HUES48 (cell line): Measurements from ENCODE around the gene SUN5.

Source experiments
- H3K27ac ChIP-seq: one replicate; pipeline ENCODE4 v1.7.0; 2013; ENCODE audit warnings: low read depth, low read length, inconsistent platforms
- H3K27me3 ChIP-seq: 2 replicates; pipeline ENCODE4 v1.6.1; 2013; ENCODE audit warnings: mild to moderate bottlenecking, low read length; ENCODE audit not compliant: control insufficient read depth, insufficient read depth
- H3K36me3 ChIP-seq: 2 replicates; pipeline ENCODE4 v1.6.1; 2013; ENCODE audit warnings: low read length; ENCODE audit not compliant: control insufficient read depth, insufficient read depth
- H3K4me1 ChIP-seq: 2 replicates; pipeline ENCODE4 v1.6.1; 2013; ENCODE audit warnings: mild to moderate bottlenecking, low read length; ENCODE audit not compliant: control insufficient read depth, insufficient read depth
- H3K4me3 ChIP-seq: 2 replicates; pipeline ENCODE4 v1.5.1; 2013; ENCODE audit warnings: mild to moderate bottlenecking, low read depth, low read length
- H3K9ac ChIP-seq: 2 replicates; pipeline ENCODE4 v1.6.1; 2013; ENCODE audit warnings: mild to moderate bottlenecking, low read depth, low read length, moderate library complexity
- H3K9me3 ChIP-seq: 2 replicates; pipeline ENCODE4 v1.6.1; 2013; ENCODE audit warnings: low read length; ENCODE audit not compliant: control insufficient read depth, insufficient read depth

Gene SUN5

GRCh38 chr20:32946629-32947028 is 57.6 kb downstream of the SUN5 start:
- Histone ChIP-seq H3K27me3 (peaks cover 51% of the 10 kb centered on the region), H3K4me3 (no peak overlapping the region), H3K9ac (no peak overlapping the region), H3K27ac (no peak overlapping the region), H3K9me3 (no peaks in the 10 kb centered on the region), H3K4me1 (no peaks in the 10 kb centered on the region), H3K36me3 (no peaks in the 10 kb centered on the region)

- H3K9me3 ChIP-seq, result no peaks in the 10 kb centered on the region
- H3K27ac ChIP-seq, result no peak overlapping the region
- peaks cover 42% of the 10 kb centered on the region for H3K27me3 ChIP-seq
- H3K4me1 ChIP-seq, result no peaks in the 10 kb centered on the region
- H3K36me3 ChIP-seq, result no peaks in the 10 kb centered on the region
- no peak overlapping the region for H3K9ac ChIP-seq
- no peak overlapping the region for H3K4me3 ChIP-seq
Observed at GRCh38 chr20:32945710-32946221, 58.5 kb downstream of the SUN5 start.

- Histone ChIP-seq H3K4me1 (no peaks in the 10 kb centered on the region), H3K27me3 (peaks cover 24% of the 10 kb centered on the region), H3K36me3 (no peaks in the 10 kb centered on the region), H3K9ac (no peak overlapping the region), H3K27ac (no peak overlapping the region), H3K9me3 (no peaks in the 10 kb centered on the region), H3K4me3 (no peak overlapping the region)
Observed at GRCh38 chr20:32943490-32944052, 60.7 kb downstream of the SUN5 start.

GRCh38 chr20:32941155-32941885 is 62.9 kb downstream of the SUN5 start:
- peaks cover 6% of the 10 kb centered on the region for H3K27me3 ChIP-seq

GRCh38 chr20:32934580-32934979 is 69.7 kb downstream of the SUN5 start:
- Histone ChIP-seq H3K27ac (no peak overlapping the region), H3K36me3 (no peaks in the 10 kb centered on the region), H3K27me3 (no peaks in the 10 kb centered on the region), H3K9me3 (no peaks in the 10 kb centered on the region), H3K4me3 (no peak overlapping the region), H3K9ac (no peak overlapping the region), H3K4me1 (no peaks in the 10 kb centered on the region)

More at GRCh38 chr20:32941155-32941885, 62.9 kb downstream of the SUN5 start:
- Histone ChIP-seq H3K36me3 (no peaks in the 10 kb centered on the region), H3K9ac (no peak overlapping the region), H3K4me1 (no peaks in the 10 kb centered on the region), H3K9me3 (no peaks in the 10 kb centered on the region), H3K4me3 (no peak overlapping the region), H3K27ac (no peak overlapping the region)
